Psoas muscle (tissue), 8 donors: Measurements from ENCODE around the gene ADAMTSL1. TPM values are rescaled to one million over a fixed set of nuclear protein-coding genes. Genes with fewer than 3 reads are reported as not detected.

ENCODE experiments used
- ATAC-seq, 4 donors: fragments of 200-7000 bp; cut with Tn5 transposase; one replicate each; pipeline ENCODE4 v1.9.1; 2020; ENCODE audit warnings: moderate library complexity in 3 of 4, mild to moderate bottlenecking in 2 of 4
- DNase-seq, 2 donors: peaks; one replicate each; pipeline ENCODE4 v3.0.0-alpha.2; 2020
- H3K27ac ChIP-seq: fragments of 200-600 bp; one replicate; pipeline ENCODE4 v1.8.0; 2022
- H3K27me3 ChIP-seq, 3 donors: fragments of 200-600 bp in 1 of 3; one replicate each; pipeline versions ENCODE4 v1.6.1 to v1.8.0; 2013 to 2022; ENCODE audit warnings: low read length in 2 of 3, mild to moderate bottlenecking in 2 of 3, moderate library complexity in 1 of 3; ENCODE audit not compliant: insufficient read depth in 3 of 3
- H3K36me3 ChIP-seq, 2 donors: fragments of 200-600 bp in 1 of 2; one replicate each; pipeline versions ENCODE4 v1.6.1 to v1.8.0; 2013 to 2022; ENCODE audit warnings: low read depth in 1 of 2, mild to moderate bottlenecking in 1 of 2, moderate library complexity in 1 of 2; ENCODE audit not compliant: insufficient read depth in 1 of 2
- H3K4me1 ChIP-seq: fragments of 200-600 bp; one replicate; pipeline ENCODE4 v1.8.0; 2022
- H3K4me3 ChIP-seq: fragments of 200-600 bp; one replicate; pipeline ENCODE4 v1.8.0; 2022; ENCODE audit warnings: mild to moderate bottlenecking
- H3K9me3 ChIP-seq: fragments of 200-600 bp; one replicate; pipeline ENCODE4 v1.8.0; 2022
- CTCF ChIP-seq: fragments of 200-600 bp; IDR thresholded peaks from one replicate; pipeline ENCODE4 v1.8.0; 2022; ENCODE audit warnings: antibody characterized with exemption
- whole genome bisulfite sequencing, 3 donors: extraction: QIAGEN DNeasy Blood & Tissue Kit; methylation state at CpG; one replicate each; pipeline versions ENCODE4 v1.1.6 to v1.1.7; 2013; 5-methylcytosine and 5-hydroxymethylcytosine counted together
- intact Hi-C, 2 donors: fragments of 100-400 bp; cut with DNase I; formaldehyde crosslinking; loops; one replicate each; pipeline versions ENCODE4 v1.11.0 to v1.14.2; 2022
- polyA plus RNA-seq, 3 donors: library from polyadenylated mRNA; stranded (reverse); fragments of 200-250 nt; gene quantifications; one replicate each; pipeline ENCODE4 v1.2.3, GENCODE V29; 2013
- total RNA-seq, 4 donors: library from RNA; stranded (reverse); fragmentation: NEBNext Ultra II Directional in 2 of 4; extraction: Animal tissue kit (Norgen Biotek cat#: 25700) in 2 of 4; gene quantifications; one replicate each; pipeline versions ENCODE4 v1.2.1 to v1.2.4, GENCODE V29; 2021 to 2023
- donor health status: healthy with polysubstance abuse.
- donor health status: DM: no; HTN: no; CAD: no; lungs with moderate emphysema.
- donor health status: Bipolar disorder and iron deficiency.
- donor health status: healthy.
- donor health status: DM: yes; HTN: yes; CAD: no.
- donor health status: DM: no; HTN: no; CAD: no.
- donor health status: DM: no; HTN: no; CAD: no.
- donor health status: DM: yes; HTN: yes; CAD: no.

Gene ADAMTSL1
- total and polyA plus RNA-seq, 7 donors = 0.08 to 0.57 (median 0.28) TPM

GRCh38 chr9:18793122-18793521 lies 319.2 kb downstream of the ADAMTSL1 start:
- Histone ChIP-seq H3K36me3 (no peaks in the 10 kb centered on the region), H3K27ac (no peak overlapping the region), H3K4me1 (no peaks in the 10 kb centered on the region), H3K9me3 (no peaks in the 10 kb centered on the region), H3K27me3 (no peaks in the 10 kb centered on the region), H3K4me3 (no peak overlapping the region)
- intact Hi-C loops = no loop called here
- ATAC-seq = no peak
- no peak for DNase-seq
- no peak for TF ChIP-seq CTCF
- 61 to 67% (median 64%) methylated on average over 2 of the region's 2 CpGs for WGBS, 3 donors

GRCh38 chr9:18795947-18796671 lies 322.2 kb downstream of the ADAMTSL1 start:
- TF ChIP-seq CTCF = no peak
- no peaks in the 10 kb centered on the region for H3K27me3 ChIP-seq
- intact Hi-C loops = no loop called here
- DNase-seq (no peak), ATAC-seq (peak in 1 of 4 donors; percentile 24)
- no peaks in the 10 kb centered on the region for H3K36me3 ChIP-seq
- H3K4me1 ChIP-seq = no peaks in the 10 kb centered on the region
- H3K9me3 ChIP-seq = no peaks in the 10 kb centered on the region
- H3K27ac ChIP-seq = no peak overlapping the region
- no peak overlapping the region for H3K4me3 ChIP-seq
- 36 to 49% (median 37%) methylated on average over 5 of the region's 5 CpGs for WGBS, 3 donors

- no peaks in the 10 kb centered on the region for H3K36me3 ChIP-seq
- ATAC-seq (no peak), DNase-seq (no peak)
- H3K4me1 ChIP-seq = no peaks in the 10 kb centered on the region
- H3K9me3 ChIP-seq = no peaks in the 10 kb centered on the region
- TF ChIP-seq CTCF = no peak
- intact Hi-C loops = no loop called here
- no peak overlapping the region for H3K27ac ChIP-seq
- no peak overlapping the region for H3K4me3 ChIP-seq
- H3K27me3 ChIP-seq = no peaks in the 10 kb centered on the region
- 46 to 73% (median 49%) methylated on average over 3 of the region's 3 CpGs for WGBS, 3 donors
Observed at GRCh38 chr9:18796696-18797270, 322.8 kb downstream of the ADAMTSL1 start.

GRCh38 chr9:18798106-18798505 lies 324.2 kb downstream of the ADAMTSL1 start:
- no peak for TF ChIP-seq CTCF
- no peak for ATAC-seq
- no peaks in the 10 kb centered on the region for H3K27me3 ChIP-seq
- no peaks in the 10 kb centered on the region for H3K9me3 ChIP-seq
- H3K4me1 ChIP-seq = no peaks in the 10 kb centered on the region
- no peak overlapping the region for H3K4me3 ChIP-seq
- 51 to 77% (median 60%) methylated on average over 1 of the region's 1 CpG for WGBS, 3 donors
- intact Hi-C loops = no loop called here
- H3K27ac ChIP-seq = no peak overlapping the region
- no peaks in the 10 kb centered on the region for H3K36me3 ChIP-seq
- DNase-seq = no peak
